ENCODE data around the gene PKDCC. TPM values are rescaled to one million over a fixed set of nuclear protein-coding genes. Genes with fewer than 3 reads are reported as not detected.

The PKDCC gene
- total RNA-seq, 4 donors from 2014 or later = 80.7 to 150 (median 117) TPM

DNA sequence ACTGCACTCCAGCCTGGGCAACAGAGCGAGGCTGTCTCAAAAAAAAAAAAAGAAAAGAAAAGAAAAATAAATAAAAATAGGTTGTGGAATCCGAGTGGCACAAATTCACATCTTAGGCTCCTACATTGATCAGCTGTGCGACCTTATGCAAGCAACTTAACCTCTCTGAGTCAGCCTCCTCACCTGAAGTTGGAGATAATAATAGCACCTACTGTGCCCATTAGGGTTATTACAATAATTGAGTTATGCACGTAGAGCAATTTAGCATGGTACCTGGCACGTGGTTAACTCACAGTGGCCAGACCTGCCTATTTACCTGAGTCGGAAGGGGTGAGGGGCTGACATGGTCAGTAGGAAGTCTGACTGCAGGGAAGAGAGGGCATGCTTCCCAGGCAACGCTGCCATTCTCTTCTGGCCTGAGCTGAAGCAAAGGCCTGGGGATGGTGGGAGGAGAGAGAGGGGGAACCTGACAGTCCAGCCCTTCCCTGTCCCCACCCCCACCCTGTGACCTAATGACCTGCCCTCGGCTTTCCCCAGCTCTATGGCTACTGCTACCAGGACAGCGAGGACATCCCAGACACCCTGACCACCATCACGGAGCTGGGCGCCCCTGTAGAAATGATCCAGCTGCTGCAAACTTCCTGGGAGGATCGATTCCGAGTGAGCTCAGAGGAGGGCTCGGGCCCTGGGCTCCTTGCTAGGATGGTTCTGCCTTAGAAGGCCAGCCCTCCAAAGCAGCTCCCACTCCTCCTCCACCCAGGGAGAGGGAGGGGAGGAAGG, 5.1 kb downstream of the PKDCC start:
- TF ChIP-seq, protein P1, sequence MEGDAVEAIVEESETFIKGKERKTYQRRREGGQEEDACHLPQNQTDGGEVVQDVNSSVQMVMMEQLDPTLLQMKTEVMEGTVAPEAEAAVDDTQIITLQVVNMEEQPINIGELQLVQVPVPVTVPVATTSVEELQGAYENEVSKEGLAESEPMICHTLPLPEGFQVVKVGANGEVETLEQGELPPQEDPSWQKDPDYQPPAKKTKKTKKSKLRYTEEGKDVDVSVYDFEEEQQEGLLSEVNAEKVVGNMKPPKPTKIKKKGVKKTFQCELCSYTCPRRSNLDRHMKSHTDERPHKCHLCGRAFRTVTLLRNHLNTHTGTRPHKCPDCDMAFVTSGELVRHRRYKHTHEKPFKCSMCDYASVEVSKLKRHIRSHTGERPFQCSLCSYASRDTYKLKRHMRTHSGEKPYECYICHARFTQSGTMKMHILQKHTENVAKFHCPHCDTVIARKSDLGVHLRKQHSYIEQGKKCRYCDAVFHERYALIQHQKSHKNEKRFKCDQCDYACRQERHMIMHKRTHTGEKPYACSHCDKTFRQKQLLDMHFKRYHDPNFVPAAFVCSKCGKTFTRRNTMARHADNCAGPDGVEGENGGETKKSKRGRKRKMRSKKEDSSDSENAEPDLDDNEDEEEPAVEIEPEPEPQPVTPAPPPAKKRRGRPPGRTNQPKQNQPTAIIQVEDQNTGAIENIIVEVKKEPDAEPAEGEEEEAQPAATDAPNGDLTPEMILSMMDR (IDR thresholded peaks at IDR 0.05; ENCODE audit: low read depth) = no peak

DNA sequence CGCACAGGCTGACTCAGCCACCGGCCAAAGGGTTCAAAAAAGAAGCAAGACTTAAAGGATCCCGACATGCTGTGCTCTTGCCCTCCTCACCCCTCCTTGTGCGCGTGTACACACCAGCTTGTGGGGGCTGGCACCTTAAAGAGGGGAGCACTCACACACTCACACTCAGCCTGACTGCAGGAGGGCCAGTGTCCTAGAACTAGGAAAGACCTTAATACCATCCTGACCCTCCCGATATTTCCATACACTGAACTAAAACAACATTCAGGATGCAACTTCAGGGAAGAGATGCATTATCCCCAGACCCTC, 5.6 kb downstream of the PKDCC start:
- TF ChIP-seq, protein P1 (IDR thresholded peaks at IDR 0.05; ENCODE audit: low read depth) = no peak

DNA sequence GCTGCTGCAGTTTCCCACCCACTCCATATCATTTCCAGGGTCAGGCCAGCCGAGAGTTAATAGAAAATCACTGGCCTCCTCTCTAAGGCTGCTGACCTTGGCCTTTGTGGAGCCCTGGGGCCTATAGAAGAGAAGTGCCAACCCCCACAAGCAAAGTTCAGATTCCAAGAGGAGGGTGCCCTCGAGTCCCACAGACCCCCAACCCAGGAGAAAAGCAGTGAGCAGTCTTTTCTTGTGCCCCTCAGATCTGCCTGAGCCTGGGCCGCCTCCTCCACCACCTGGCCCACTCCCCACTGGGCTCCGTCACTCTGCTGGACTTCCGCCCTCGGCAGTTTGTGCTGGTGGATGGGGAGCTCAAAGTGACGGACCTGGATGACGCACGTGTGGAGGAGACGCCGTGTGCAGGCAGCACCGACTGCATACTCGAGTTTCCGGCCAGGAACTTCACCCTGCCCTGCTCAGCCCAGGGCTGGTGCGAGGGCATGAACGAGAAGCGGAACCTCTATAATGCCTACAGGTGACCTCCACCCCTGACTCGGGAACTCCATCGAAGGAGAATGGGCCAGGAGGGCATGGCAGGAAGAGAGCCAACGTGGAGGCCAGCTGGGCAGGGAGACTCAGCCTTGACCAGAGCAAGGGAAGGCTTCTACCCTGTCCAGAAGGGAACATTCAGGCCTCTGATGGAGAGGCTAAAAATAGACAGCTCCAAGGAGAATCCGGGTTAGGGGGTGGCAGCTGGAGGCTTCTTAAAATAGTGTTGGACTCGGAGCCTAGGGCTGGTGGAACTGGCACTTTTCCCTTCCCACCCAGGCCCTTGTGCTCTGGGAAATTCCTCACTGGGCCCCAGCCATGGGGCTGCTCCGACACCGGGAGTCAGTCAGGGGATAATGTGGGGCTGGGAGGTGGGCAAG, 6.2 kb downstream of the PKDCC start:
- TF ChIP-seq, protein P1 (IDR thresholded peaks at IDR 0.05; ENCODE audit: low read depth) = no peak

DNA sequence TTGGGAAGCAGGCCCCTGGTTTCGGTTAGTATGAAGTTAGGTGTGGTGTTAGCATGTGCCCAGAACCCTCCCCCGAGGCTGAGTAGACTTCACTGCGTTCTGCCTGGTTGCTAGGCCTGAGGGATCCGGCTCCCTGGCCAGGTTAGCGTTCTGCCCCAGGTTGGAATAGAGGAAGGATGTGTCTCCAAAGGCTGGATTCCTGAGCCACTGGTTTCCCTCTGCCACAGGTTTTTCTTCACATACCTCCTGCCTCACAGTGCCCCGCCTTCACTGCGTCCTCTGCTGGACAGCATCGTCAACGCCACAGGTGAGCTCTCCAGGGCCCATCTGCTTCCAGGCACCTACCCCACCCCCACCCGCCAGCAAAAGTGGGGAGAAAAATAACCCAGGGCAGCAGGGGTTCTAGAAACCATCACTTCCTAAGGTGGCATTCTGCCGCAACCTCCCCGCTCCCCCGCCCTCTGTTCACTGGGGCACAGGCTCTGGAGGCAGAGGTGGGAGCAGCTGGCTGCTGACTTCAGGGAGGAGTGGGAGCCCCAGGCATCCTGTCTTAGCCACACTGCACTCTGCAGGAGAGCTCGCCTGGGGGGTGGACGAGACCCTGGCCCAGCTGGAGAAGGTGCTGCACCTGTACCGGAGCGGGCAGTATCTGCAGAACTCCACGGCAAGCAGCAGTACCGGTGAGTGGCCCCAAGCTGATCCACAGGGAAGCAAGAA, 7.1 kb downstream of the PKDCC start:
- TF ChIP-seq, protein P1 (IDR thresholded peaks at IDR 0.05; ENCODE audit: low read depth) = no peak

DNA sequence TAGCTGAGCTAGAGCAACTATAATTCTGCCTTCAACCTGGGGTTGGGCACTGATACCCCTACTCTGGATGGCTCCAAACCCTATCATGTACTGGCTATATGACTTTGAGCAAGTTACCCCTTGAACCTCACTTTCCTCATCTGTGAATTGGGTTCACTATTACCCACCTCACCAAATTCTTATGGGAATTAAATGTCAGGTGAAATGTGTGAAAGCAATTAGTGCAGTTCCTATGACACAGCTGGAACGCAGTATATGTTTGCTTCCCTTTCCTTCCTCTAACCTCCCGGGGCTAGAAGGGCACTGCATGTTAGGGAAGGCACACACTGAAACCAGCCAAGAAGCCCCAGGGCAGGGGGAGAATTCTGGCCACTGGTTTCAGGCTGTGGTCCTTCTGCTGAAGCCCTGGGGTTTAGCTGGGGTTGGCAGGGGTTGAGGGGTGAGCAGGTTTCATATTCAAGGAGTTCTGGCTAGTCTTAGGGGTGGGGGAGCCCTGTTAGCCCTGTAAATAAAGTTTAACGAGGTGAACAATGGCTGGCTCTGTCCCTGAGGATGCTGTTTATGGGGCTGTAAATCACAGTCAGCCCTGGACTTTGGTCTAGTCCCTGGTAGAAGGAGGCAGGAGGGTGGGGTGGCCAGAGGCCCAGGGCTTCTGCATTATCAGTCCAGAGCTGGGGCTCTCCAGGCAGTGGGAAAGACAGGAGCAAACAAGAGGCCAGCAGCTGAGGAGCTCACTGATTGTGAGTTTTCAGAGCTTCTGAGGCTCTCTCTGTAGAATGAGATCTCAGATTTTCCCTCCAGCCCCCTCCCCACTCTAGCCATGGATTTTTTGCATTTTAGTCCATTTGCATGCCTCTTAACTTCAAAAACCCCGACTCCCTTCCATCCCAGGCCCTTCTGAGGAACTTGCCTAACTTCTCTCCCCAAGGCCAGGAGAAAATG, 8.0 kb downstream of the PKDCC start:
- TF ChIP-seq, protein P1 (IDR thresholded peaks at IDR 0.05; ENCODE audit: low read depth) = no peak

DNA sequence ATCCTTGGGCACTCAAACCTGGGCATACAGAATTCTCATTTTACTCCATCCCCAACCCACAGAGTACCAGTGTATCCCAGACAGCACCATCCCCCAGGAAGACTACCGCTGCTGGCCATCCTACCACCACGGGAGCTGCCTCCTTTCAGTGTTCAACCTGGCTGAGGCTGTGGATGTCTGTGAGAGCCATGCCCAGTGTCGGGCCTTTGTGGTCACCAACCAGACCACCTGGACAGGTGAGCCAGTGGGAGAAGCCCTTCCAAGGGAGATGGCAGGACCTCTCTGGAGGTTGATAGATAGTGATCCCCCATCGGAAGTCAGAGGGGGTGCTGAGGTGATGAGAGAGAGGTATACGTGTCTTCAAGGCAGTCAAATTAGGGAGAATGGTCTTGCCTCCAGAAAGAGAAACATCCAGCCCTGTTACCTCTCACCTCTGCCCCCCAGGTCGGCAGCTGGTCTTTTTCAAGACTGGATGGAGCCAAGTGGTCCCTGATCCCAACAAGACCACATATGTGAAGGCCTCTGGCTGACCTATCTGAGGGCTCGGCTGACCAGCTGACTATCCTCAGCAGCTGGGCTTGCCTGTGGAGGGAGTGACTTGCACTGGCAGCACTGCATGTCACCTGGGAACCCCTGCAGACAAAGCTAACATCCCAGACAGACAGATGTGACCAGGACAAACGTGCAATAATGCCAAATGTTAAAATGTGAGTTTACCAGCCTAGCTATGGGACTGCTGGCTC, 9.5 kb downstream of the PKDCC start:
- TF ChIP-seq, protein P1 (IDR thresholded peaks at IDR 0.05; ENCODE audit: low read depth) = no peak
